GM21717 (cell line): Measurements from ENCODE around the gene SNTB2.
"Not testable (repeated sequence)": the region's sequence is repeated elsewhere in the genome, so short reads cannot be mapped to it uniquely, and the experiment has no call there.

ENCODE experiments used
- ATAC-seq: cut with Tn5 transposase; IDR thresholded peaks from one replicate; pipeline ENCODE4 v1.9.1; 2021; ENCODE audit warnings: mild to moderate bottlenecking, moderate library complexity; ENCODE audit not compliant: unreplicated experiment

SNTB2 gene

DNA sequence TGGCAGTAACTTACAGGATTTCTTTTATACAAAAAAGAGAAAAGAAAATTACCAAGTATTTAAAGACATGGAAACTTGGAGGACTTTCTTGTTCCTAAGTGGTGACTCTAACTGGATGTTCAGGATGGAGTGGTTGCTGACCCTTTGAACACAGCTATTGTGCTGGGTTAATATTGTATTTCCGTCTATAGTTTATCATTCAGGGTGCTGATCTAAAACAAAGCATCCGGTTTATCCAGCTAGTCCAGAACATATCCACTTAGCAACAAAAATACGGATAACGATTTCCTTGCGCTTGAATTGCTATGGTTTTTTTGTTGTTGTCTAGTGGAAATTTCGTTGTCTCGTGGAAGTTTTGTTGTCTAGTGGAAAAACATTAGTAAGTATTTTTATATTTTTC, 38.2 kb downstream of the SNTB2 start:
- no peak for ATAC-seq

DNA sequence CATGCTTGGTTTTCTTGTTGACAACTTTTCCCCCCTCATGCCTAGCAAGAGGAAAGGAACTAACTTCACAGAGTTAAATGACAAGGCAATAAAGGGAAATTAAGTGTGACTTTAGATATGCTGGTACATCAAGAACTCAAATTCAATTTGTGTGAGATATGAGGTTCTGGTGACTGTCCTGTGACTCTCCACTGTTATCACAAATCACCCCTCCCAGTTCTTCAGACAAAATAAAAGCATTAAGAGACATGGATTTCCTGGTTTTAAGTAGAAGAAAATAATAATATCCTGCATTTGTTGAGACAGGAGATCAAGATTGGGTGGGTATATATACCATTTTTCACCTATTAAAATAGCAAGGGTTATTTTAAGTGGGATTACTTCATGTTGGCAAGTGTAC, 46.2 kb downstream of the SNTB2 start:
- ATAC-seq: no peak

DNA sequence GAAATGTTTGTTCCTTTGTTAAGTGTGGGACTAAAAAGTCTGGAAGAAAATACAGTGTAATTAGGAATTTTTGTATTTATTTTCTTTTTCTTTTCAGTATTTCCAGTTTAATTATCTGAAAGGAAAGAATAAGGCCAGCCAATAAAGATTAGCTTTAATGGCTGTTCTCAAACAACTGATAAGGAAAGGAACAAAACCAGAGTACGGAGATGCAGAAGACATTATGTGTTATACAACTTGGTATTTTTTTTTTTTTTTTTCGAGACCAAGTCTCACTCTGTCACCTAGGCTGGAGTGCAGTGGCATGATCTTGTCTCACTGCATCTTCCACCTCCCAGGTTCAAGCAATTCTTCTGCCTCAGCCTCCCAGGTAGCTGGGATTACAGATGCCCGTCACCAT, 47.5 kb downstream of the SNTB2 start:
- ATAC-seq: no peak

DNA sequence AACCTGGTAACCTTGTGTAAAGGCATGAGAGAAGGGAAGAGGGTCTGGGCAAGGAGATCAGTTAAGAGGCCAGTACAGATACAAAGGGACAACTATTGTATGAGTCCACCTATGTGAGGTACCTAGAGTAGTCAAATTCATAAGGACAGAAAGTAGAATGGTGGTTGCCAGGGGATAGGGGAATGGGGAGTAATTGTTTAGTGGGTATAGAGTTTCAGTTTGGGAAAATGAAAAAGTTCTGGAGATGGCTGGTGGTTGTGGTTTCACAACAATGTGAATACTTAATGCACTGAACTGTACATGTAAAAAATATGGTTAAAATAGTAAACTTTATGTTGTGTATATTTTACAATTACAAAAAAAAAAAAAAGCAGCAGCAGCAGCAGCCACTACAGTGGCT, 49.4 kb downstream of the SNTB2 start:
- ATAC-seq: no peak

DNA sequence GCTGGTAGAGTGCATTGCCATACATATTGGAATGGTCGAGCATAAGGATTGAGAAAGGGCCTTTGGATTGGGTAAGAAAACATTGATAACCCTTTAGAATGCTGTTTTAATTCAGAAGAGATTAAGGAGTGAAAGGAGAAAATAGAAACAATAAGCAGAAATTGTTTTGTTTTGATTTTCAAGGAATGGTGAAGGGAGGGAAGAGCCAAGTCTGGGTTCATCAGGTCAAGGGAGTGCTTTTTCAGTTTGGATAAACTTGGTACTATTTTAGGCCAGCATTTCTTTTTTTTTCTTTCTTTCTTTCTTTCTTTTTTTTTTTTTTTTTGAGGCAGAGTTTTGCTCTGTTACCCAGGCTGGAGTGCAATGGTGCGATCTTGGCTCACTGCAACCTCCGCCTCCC, 50.3 kb downstream of the SNTB2 start:
- ATAC-seq: no peak

DNA sequence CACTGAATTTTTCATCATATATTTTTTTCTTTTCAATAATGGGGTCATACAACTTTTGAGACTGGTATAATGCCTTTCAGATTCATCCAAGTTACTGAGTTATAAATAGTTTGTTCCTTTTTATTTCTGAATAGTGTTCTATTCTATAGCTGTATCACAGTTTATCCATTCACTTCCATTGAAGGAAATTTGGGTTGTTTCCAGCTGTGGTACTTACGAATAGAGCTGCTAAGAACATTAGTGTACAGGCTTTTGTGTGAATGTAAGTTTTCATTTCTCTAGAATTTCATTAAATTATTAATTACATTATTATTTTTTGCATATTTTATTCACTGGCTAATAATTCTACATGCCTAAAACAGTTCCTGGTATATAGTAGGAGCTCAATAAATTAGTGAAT, 52.9 kb downstream of the SNTB2 start:
- ATAC-seq: no peak

DNA sequence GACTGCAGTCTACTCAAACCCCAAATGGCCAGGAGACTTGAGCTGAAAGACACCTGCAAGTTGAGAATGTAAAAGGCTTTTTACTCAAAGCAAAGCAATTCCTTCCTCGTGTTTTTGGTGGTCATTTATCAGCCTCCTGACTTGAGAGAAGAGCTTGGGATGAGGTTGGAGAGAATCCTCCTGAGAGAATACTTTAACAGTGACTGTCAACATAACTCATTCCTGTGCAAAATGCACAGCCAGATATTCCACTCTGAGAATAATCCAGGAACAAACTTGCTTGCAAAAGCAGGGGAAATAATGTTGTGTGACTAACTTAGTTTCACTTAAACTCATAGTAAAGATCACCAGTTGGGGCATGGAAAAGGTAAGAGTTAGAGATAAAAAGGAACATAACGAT, 53.4 kb downstream of the SNTB2 start:
- ATAC-seq: no peak

DNA sequence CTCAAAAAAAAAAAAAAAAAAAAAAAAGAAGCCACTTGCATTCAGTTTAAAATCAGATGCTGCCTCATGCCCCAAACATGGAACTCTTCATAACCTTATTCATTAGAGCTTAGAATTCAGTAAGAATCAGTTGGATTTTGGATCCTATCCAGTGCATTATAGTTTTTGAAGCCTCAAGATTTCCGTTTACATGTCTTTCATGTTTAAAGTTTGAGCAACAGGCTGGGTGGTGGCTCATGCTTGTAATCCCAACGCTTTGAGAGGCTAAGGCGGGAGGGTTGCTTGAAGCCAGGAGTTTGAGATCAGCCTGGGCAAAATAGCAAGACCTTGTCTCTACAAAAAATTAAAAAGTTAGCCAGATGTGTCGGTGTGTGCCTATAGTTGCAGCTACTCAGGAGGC, 55.0 kb downstream of the SNTB2 start:
- ATAC-seq: no peak

DNA sequence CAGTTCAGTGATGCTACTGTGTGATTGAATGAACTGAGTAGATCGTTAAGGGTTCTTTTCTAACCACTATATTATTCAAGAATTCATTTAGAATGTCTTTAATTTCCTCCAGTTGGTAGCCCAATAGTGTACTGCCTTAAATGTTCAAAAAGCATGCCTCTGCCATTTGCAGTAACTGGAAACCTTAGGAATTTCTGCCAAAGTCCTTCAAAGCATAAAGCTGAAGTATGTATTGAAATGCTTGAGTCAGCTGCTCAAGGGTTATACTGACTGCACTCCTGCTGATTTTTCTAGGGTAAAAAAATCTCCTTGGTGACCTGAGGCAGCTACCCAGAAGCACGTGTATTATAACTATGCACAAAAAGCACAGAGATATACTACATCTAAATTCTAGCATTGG, 56.5 kb downstream of the SNTB2 start:
- no peak for ATAC-seq

DNA sequence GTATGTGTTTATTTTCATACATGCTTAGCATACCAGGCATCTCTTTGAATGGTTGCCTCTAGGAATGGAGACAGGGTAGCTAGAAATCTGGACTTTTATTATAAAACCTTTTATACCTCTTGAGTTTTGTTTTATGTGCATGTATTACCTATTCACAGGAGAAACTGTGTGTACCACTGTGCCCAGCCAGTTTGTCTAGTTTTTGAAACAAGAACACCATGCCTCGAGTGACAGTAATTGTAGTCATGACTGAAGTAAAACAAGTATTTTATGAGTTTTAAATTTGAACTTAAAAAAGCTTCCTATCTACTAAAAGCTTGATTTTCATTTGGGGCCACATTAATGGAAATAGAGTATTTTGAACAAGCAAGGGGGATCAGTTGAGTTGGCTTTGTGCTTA, 57.4 kb downstream of the SNTB2 start:
- ATAC-seq: no peak

DNA sequence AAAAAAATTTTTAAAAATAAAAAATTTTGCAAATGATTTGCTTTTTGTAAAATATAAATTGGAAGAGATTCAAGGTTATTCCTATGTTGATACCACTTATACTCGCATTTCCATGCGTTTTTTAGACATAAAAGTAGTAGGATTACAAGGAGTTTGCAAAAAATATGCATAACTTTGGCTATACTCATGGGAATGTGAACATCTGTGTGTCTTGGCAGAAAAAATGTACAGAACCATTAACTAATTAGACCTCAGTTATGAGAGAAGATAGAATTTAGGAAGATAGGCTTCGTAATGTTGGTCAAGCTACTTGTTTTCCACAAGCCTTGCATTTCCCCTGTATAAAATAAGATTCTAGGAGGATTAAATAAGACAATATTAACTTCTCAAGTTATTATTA, 63.1 kb downstream of the SNTB2 start:
- ATAC-seq: no peak

DNA sequence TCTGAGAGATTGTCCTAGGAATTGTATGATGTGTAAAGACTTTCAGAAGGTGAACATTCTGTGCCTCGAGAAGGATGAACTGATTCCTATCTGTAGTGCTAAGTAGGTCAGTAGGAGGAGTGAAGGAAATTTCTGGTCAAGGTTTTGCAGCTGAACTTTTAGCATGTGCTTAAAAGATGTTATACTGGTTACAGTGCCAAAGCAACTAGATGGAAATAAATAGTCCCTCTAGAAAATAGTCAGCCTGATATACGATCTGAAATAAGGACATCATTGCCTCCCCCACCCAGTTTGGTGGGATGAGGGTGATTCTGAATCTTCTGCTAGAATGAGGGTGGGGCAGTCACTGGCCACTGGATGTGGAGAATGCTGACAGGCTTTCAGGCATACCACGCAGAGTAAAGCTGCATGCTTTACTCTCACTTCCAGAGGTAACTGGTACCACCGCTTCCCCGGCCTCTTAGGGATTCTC, 66.9 kb downstream of the SNTB2 start:
- ATAC-seq: no peak

DNA sequence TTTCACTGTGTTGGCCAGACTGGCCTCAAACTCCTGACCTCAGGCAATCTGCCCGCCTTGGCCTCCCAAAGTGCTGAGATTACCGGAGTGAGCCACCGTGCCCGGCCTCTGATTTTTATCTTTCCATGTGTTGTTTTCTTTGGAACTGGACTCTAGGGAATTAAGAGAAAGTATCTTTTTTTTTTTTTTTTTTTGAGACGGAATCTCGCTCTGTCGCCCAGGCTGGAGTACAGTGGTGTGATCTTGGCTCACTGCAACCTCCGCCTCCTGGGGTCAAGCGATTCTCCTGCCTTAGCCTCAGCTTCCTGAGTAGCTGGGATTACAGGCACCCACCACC, 72.4 kb downstream of the SNTB2 start:
- ATAC-seq: not testable (repeated sequence)

DNA sequence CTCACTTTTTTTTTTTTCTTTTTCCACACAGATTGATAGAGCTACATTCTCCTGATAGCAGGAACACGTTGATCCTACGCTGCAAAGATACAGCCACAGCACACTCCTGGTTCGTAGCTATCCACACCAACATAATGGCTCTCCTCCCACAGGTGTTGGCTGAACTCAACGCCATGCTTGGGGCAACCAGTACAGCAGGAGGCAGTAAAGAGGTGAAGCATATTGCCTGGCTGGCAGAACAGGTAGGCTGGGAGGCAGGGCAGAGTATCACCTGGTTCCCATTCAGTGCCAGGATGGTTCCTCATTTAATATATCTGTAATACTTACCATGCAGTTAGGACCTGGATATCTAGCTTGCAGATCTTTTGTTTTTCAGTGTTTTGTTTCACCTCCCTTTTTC, 73.1 kb downstream of the SNTB2 start:
- ATAC-seq: no peak

DNA sequence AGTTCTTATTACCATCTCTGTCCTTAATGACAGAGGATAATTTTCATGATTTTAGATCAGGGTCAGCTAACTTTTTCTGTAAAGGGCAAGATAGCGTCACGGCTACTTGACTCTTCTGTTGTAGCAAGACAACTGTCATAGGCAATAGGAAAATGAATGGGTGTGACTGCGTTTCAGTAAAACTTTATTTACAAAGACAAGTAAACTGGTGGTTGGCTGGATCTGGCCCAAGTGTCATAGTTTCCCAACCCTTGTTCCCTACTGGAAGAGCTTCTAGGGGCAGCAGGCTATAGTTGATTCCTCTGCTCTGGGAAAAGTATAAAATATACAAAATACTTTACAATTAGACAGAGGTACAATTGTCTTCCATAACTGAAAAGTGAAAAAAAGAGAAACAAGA, 73.5 kb downstream of the SNTB2 start:
- no peak for ATAC-seq

DNA sequence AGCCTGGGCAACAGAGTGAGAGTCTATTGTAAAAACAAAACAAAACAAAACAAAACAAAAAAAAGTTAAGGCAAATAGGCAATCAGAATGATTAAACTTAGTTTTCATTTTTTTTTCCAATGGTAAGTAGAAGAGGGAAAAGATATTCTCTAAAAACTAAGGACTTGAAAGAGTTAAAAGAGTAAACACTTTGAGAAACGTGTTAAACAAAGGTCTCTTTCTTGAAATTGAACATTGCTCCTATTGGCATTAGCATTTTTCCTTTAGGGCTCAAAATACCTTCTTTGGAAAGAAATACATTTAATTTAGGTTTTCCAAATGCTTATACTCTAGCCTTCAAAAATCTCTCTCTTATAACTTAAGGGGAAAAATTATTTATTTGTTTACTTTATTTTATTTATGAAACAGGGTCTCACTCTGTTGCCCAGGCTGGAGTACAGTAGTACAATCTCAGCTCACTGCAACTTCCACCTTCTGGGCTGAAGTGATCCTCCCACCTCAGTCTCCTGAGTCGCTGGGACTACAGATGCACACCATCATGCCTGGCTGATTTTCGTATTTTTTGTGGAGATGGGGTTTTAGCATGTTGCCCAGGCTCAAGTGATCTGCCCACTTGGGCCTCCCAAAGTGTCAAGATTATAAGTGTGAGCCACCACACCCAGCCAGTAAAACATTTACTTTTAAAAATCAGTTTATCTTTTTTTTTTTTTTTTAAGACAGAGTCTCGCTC, 79.5 kb downstream of the SNTB2 start:
- ATAC-seq: no peak

DNA sequence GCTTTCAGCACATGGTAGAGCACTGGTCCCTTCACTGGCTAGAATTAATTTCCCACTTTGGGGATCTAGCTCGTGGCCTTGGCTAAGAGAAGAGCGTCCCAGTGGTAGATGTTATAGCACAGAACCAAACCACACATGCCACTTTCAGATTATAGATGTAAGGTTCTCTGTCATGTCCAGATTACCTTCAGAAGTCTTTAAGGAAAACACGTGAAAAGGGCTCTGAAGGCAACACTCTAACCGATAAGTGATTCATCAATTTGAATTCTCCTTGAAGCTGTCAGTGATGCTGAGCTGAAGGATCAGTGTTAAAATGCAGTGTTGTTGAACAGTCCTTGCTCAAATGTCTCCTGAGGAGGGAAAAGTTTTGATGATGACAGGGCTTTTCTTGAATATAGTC, 80.7 kb downstream of the SNTB2 start:
- ATAC-seq: no peak

DNA sequence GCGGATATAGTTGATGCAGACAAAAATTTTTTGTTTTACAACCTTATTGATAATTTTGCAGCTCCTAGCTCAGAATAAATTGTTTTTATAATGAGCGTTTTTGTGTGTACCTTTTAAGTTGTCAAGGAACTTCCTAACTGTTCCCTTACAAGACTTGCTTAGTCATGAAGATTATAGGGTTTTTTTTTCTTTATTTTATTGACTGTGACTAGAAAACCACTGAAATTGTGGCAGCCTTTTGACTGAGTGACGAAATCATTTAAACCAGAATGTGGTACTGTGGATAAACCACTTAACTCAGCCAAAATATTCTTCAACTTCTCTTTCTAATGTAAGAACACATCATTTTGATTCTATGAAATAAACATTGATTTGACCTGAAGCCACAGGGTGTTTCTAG, 83.4 kb downstream of the SNTB2 start:
- no peak for ATAC-seq

DNA sequence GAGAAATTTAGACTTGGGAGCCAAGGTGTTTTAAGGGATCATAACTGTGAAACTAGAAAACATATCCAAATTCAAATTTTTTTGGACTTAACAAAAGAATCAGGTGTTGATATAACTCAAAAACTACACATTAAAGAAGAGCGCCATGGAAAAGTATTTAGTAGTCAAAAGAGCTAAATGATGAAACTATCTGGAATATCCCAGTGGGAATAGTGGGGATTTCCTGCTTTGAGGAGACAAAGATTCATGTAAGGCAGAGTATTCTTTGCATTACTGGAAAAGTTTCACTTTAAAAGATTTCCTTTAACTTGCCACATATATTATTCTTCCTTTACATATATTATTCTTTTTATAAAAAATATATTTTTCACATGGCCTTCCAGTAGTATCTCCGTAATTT, 83.9 kb downstream of the SNTB2 start:
- no peak for ATAC-seq

DNA sequence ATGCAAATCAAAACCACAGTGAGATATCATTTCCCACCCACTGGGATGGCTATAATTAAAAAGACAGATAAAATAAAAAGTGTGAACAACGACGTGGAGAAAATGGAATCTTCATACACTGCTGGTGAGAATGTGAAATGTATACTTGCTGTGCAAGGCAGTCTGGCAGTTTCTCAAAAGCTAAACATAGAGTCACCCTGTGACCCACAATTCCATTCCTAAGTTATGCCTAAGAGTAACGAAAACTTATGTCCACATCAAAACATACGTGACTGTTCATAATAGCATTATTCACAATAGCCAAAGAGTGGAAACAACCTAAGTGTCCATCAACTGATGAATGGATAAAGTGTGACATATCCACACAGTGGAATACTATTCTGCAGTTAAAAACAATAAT, 86.0 kb downstream of the SNTB2 start:
- ATAC-seq: no peak

DNA sequence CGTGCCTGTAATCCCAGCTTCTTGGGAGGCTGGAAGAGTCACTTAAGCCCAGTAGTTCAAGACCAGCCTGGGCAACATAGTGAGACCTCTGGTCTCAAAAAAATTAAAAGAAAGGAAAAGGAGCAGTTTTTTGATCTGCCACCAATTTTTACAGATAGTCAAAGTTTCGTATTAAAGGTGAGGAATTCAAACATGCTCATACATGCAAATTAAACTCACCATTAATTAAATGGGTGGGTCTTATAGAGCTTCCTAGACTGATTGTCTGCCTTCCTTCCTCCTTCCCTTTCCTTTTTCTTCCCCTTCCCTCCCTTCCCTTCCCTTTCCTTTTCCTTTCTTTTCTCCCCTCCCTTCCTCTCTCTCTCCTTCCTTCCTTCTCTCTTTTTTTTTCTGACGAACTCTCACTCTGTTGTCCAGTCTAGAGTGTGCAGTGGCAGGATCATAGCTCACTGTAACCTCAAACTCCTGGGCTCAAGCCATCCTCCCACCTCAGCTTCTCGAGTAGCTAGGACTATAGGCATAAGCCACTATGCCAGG, 87.8 kb downstream of the SNTB2 start:
- no peak for ATAC-seq

DNA sequence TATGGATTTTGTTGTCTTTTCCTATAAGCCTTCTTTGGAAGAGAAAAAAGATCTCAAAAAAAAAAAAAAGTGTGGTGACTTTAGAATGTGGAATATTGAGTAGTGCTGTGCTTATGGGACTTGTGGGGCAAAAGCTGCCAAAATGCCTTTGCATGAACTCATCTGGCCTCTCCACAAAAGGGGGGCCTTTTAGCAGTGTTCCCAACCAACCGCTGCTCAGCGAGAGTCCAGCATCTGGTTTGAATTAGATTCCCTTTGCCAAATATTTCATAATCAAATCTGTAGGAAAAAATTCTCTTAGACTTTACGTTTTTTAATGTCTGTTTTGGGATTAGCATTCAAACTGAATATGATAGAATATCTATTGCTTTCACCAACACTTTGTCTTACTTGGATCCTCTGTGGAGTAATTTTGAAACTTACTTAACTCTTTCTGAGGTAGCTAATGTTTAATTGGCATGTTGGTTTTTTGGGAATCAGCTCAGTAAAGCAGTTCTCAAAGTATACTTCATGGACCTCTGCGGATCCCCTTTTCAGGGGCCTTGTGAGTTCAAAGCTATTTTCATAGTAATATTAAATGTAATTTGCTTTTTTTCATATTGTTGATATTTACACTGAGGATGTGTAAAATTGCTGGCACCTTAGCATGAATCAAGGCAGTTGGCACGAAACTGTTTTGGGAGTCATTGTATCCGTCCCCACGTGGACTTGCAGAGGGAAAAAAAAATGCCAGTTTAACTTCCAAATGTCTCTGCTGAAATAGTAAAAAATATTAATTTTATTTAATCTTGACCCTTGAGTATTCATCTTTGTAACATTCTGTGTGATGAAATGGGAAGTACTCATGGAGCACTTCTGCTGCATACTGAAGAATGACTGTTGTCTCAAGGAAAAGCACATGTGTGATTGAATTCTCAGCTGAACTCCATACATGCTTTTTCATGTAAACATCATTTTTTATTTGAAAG, 89.5 kb downstream of the SNTB2 start:
- ATAC-seq: no peak
